Activated naive CD8-positive, alpha-beta T cell (primary cell): ENCODE results near the gene YBEY.
"Not testable (repeated sequence)": the region's sequence is repeated elsewhere in the genome, so short reads cannot be mapped to it uniquely, and the experiment has no call there.

Experiments
- H3K27ac Mint-ChIP-seq: one replicate; pipeline ENCODE4 v1.8.0; 2021; ENCODE audit warnings: mixed read lengths
- H3K27me3 Mint-ChIP-seq: one replicate; pipeline ENCODE4 v1.8.0; 2021; ENCODE audit warnings: mixed read lengths
- H3K36me3 Mint-ChIP-seq: one replicate; pipeline ENCODE4 v1.8.0; 2021; ENCODE audit warnings: mixed read lengths
- H3K4me1 Mint-ChIP-seq: one replicate; pipeline ENCODE4 v1.8.0; 2021; ENCODE audit warnings: low read depth, mixed read lengths
- H3K4me3 Mint-ChIP-seq: one replicate; pipeline ENCODE4 v1.8.0; 2021; ENCODE audit warnings: mild to moderate bottlenecking, mixed read lengths
- H3K9me3 Mint-ChIP-seq: one replicate; pipeline ENCODE4 v1.8.0; 2021; ENCODE audit warnings: low read depth, mixed read lengths

YBEY gene, protein sequence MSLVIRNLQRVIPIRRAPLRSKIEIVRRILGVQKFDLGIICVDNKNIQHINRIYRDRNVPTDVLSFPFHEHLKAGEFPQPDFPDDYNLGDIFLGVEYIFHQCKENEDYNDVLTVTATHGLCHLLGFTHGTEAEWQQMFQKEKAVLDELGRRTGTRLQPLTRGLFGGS

DNA sequence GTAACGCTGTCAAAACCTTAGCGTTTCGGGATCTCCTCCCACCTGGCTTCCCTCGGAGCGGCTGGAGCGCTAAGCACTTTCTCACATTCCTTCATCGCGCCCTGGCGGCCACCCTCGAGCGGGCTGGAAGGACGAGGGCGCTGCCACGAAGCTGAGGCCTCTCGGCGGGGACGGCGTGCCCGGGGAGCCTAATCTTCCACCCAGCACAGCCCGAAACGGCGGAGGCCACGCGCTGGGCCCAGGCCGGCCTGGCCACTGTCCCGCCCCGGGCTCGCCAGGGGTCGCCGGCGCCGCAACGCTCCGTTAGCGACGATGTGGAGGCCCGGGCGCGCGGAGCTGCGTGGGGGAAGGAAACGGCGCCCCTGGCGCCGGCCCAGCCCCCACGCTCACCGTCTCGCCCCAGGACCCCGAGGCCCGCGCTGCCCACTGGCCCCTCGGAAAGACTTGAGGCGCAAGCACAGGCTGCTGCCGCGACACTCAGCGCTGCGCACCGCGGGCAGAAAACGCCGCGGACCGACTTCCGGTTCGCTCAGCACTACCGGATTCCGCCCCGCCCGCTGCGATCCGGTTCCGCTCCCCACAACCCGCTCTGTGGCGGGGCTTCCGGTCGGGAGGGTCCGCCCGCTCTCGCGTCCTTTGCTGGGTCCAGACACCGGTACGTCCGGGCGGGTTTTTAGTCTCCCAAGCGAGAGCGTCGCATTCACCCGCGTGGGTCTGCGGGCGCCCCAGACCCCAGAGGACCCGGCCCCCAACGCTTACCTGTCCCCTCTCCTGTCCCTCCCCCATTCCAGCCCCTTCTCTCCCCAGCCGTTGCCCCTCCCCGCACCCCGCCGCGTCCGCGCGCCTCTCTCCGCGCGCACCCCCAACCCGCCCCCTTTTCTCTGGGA lies at the start of gene YBEY:
Gene YBEY, plus strand, starts transcription at position 582 of the 887 bp plus-strand sequence. CDS start 572 bp downstream, outside the sequence.
- Mint-ChIP-seq H3K27ac (peak within 1 kb of the TSS; percentile 99), H3K36me3 (peaks cover 4% of the 10 kb centered on the region), H3K9me3 (no peaks in the 10 kb centered on the region), H3K27me3 (no peaks in the 10 kb centered on the region), H3K4me1 (peaks cover 45% of the 10 kb centered on the region), H3K4me3 (peak within 1 kb of the TSS; percentile 99)

DNA sequence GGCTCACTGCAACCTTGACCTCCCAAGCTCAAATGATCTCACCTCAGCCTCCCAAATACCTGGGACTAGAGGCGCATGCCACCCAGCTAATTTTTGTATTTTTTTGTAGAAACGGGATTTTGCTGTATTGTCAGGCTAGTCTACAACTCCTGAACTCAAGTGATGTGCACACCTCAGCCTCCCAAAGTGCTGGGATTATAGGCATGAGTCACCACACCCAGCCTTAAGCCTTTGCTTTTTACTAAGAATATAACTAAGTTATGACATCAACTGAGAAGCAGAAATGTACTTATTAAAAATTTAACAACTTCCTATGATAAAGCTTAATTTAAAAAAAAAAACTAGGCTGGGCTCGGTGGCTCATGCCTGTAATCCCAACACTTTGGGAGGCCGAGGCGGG lies 48.7 kb upstream of the YBEY start:
- Mint-ChIP-seq H3K4me1 (peaks cover 10% of the 10 kb centered on the region), H3K9me3 (no peaks in the 10 kb centered on the region), H3K4me3 (no peak overlapping the region), H3K36me3 (peaks cover 25% of the 10 kb centered on the region), H3K27ac (no peak overlapping the region), H3K27me3 (no peaks in the 10 kb centered on the region)

GRCh38 chr21:46239817-46240325 lies 46.3 kb upstream of the YBEY start:
- H3K36me3 Mint-ChIP-seq = peaks cover 8% of the 10 kb centered on the region
- H3K9me3 Mint-ChIP-seq = no peaks in the 10 kb centered on the region
- no peak overlapping the region for H3K4me3 Mint-ChIP-seq
- H3K27ac Mint-ChIP-seq = peak overlapping the region; percentile 2
- peaks cover 1% of the 10 kb centered on the region for H3K4me1 Mint-ChIP-seq
- H3K27me3 Mint-ChIP-seq = no peaks in the 10 kb centered on the region

- H3K36me3 Mint-ChIP-seq = peaks cover 14% of the 10 kb centered on the region
- not testable (repeated sequence) for H3K9me3 Mint-ChIP-seq, H3K4me3 Mint-ChIP-seq, H3K27me3 Mint-ChIP-seq, H3K4me1 Mint-ChIP-seq
- H3K27ac Mint-ChIP-seq = peak overlapping the region; percentile 54
Observed at GRCh38 chr21:46241577-46241976, 44.6 kb upstream of the YBEY start.

DNA sequence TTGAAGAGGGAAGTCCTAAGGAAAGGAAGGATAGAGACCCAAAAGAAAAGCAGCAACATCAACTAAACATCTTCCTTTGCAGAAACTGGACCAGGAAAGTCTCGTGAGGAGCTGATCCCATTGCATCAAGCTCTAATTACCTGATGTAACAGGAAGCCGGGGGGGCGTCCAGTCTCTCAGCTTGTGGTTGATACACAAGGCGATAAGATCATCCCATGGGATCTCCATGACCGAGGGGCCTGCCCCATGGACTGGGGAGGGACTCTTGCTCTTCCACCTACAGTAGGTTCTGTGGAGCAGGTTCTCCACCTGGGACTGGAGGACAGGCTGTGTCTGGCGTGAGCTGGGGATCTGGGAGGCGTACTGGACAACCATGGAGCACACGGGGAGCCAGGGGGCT lies 42.8 kb upstream of the YBEY start:
- Mint-ChIP-seq H3K4me3 (no peak overlapping the region), H3K4me1 (peaks cover 1% of the 10 kb centered on the region), H3K27ac (no peak overlapping the region), H3K9me3 (no peaks in the 10 kb centered on the region), H3K36me3 (peaks cover 18% of the 10 kb centered on the region), H3K27me3 (no peaks in the 10 kb centered on the region)

GRCh38 chr21:46243960-46244361 lies 42.2 kb upstream of the YBEY start:
- Mint-ChIP-seq H3K4me3 (no peak overlapping the region), H3K27ac (no peak overlapping the region), H3K9me3 (no peaks in the 10 kb centered on the region), H3K36me3 (peaks cover 21% of the 10 kb centered on the region), H3K27me3 (no peaks in the 10 kb centered on the region), H3K4me1 (peaks cover 5% of the 10 kb centered on the region)

DNA sequence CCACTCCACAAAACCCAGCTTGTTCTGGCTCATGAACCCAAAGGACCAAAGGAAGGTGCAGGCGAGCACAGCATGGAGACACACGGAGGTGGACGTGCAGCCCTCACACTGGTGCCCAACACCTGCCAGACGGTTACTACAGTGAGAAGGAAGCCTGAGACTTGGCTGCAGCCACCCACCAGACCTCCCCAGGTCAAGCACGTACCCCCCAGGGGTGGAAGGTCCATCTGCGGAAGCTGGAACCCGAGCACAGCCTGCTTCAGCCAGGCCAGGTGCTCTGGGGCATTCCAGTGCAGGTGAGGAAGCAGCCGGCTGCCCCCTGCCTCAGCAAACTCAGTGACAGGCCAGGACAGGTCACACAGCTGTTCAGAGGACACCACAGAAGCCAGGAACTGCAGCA lies 41.5 kb upstream of the YBEY start:
- Mint-ChIP-seq H3K27ac (no peak overlapping the region), H3K36me3 (peaks cover 19% of the 10 kb centered on the region)

GRCh38 chr21:46245213-46245915 lies 40.8 kb upstream of the YBEY start:
- H3K4me3 Mint-ChIP-seq = no peak overlapping the region
- peaks cover 13% of the 10 kb centered on the region for H3K4me1 Mint-ChIP-seq
- no peaks in the 10 kb centered on the region for H3K9me3 Mint-ChIP-seq
- no peaks in the 10 kb centered on the region for H3K27me3 Mint-ChIP-seq
- H3K36me3 Mint-ChIP-seq = peaks cover 20% of the 10 kb centered on the region
- H3K27ac Mint-ChIP-seq = no peak overlapping the region

More for the DNA sequence above, 41.5 kb upstream of the YBEY start:
- H3K4me3 Mint-ChIP-seq = no peak overlapping the region
- H3K9me3 Mint-ChIP-seq = no peaks in the 10 kb centered on the region
- peaks cover 6% of the 10 kb centered on the region for H3K4me1 Mint-ChIP-seq
- no peaks in the 10 kb centered on the region for H3K27me3 Mint-ChIP-seq

- Mint-ChIP-seq H3K9me3 (no peaks in the 10 kb centered on the region), H3K4me1 (peaks cover 21% of the 10 kb centered on the region), H3K27ac (no peak overlapping the region), H3K4me3 (no peak overlapping the region), H3K27me3 (no peaks in the 10 kb centered on the region), H3K36me3 (peaks cover 20% of the 10 kb centered on the region)
Observed at GRCh38 chr21:46246345-46246744, 39.8 kb upstream of the YBEY start.

DNA sequence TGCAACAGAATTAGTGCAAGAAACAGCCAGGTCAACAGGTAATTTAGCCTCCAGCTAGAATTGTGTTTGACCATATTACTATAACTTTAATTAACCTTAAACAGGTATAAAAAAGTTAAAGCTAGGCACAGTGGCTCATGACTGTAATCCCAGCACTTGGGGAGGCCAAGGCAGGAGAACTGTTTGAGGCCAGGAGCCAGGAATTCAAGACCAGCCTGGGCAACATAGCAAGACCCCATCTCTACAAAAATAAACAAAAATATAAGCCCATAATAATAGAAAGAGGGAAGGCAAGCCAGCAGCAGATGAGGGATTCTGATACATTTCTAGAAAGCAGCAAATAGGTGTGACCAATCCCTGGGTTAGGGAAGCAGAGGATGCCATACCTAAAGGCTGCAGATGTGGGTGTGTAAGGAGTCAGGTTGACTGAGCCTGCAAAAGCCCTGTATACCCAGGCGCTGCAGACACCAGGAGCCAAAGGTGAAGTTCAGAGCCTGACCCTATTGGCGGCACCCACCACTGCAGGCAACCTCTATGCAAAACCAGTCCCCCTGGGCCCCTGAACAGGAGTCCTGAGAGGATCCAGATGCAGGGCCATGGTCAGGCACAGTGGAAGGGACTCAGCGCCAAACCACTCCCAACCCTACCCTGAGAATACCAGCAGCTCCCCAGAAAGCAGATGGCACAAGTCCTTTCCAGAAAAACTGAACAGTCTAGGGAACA lies 38.3 kb upstream of the YBEY start:
- H3K27ac Mint-ChIP-seq = no peak overlapping the region
- no peak overlapping the region for H3K4me3 Mint-ChIP-seq
- no peaks in the 10 kb centered on the region for H3K27me3 Mint-ChIP-seq
- peaks cover 26% of the 10 kb centered on the region for H3K4me1 Mint-ChIP-seq
- H3K36me3 Mint-ChIP-seq = peaks cover 20% of the 10 kb centered on the region
- H3K9me3 Mint-ChIP-seq = no peaks in the 10 kb centered on the region

GRCh38 chr21:46248422-46248782 lies 37.7 kb upstream of the YBEY start:
- Mint-ChIP-seq H3K4me1 (peaks cover 29% of the 10 kb centered on the region), H3K27me3 (no peaks in the 10 kb centered on the region), H3K36me3 (peaks cover 23% of the 10 kb centered on the region), H3K9me3 (no peaks in the 10 kb centered on the region), H3K27ac (no peak overlapping the region), H3K4me3 (no peak overlapping the region)

- Mint-ChIP-seq H3K36me3 (peaks cover 27% of the 10 kb centered on the region), H3K4me3 (no peak overlapping the region)
Observed at GRCh38 chr21:46248827-46249226, 37.3 kb upstream of the YBEY start.

DNA sequence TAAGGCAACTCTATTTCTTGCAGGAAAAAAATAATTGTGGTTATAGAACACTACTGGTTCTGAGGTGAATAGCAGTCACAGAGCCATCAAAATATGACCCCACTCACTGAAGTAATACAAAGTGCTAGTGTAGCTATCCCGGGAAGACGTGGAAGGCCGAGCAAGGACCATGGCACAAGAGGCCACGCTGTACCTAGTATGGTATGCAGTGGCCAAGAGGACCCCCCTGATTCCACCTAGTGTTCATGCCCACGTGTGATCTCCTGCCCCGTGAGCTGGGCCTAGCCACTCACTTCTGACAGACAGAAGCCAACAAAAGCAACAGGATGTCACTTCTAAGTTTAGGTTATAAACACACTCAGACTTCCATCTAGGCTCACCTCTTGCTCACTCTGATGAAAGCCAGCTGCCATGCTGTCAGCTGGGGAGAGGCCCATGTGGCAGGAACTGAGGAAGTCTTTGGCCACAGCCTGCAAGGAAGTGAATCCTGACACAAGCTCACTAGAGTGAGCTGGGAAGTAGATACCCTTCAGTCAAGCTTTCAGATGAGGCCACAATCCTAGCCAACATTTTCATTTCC lies 35.9 kb upstream of the YBEY start:
- peaks cover 47% of the 10 kb centered on the region for H3K4me1 Mint-ChIP-seq
- peaks cover 37% of the 10 kb centered on the region for H3K36me3 Mint-ChIP-seq
- H3K4me3 Mint-ChIP-seq = no peak overlapping the region
- peak overlapping the region; percentile 78 for H3K27ac Mint-ChIP-seq
- no peaks in the 10 kb centered on the region for H3K27me3 Mint-ChIP-seq
- no peaks in the 10 kb centered on the region for H3K9me3 Mint-ChIP-seq

More at GRCh38 chr21:46248827-46249226, 37.3 kb upstream of the YBEY start:
- Mint-ChIP-seq H3K4me1 (peaks cover 33% of the 10 kb centered on the region), H3K27me3 (no peaks in the 10 kb centered on the region), H3K27ac (peak overlapping the region; percentile 30), H3K9me3 (no peaks in the 10 kb centered on the region)

- no peak overlapping the region for H3K4me3 Mint-ChIP-seq
- peaks cover 47% of the 10 kb centered on the region for H3K4me1 Mint-ChIP-seq
- peak overlapping the region; percentile 96 for H3K27ac Mint-ChIP-seq
- no peaks in the 10 kb centered on the region for H3K27me3 Mint-ChIP-seq
- peaks cover 26% of the 10 kb centered on the region for H3K36me3 Mint-ChIP-seq
- H3K9me3 Mint-ChIP-seq = no peaks in the 10 kb centered on the region
Observed at GRCh38 chr21:46252840-46253239, 33.3 kb upstream of the YBEY start.
